Trophoblast cell (in vitro differentiated cells and primary cell): ENCODE data around the gene ANGPT4.

Source experiments
- DNase-seq, 2 donors: peaks; one replicate each; pipeline ENCODE4 v3.0.0-alpha.2; 2016
- H2AFZ ChIP-seq: 2 replicates; pipeline ENCODE4 v1.6.1; 2013; ENCODE audit warnings: low read length, moderate library complexity, mild to moderate bottlenecking; ENCODE audit not compliant: insufficient read depth, poor library complexity
- H2AK5ac ChIP-seq: 2 replicates; pipeline ENCODE4 v1.6.1; 2013; ENCODE audit warnings: mild to moderate bottlenecking, low read length
- H2BK120ac ChIP-seq: 2 replicates; pipeline ENCODE4 v1.6.1; 2013; ENCODE audit warnings: low read length, mild to moderate bottlenecking, moderate library complexity; ENCODE audit not compliant: insufficient read depth, poor library complexity
- H2BK12ac ChIP-seq: 2 replicates; pipeline ENCODE4 v1.6.1; 2013; ENCODE audit warnings: mild to moderate bottlenecking, low read length, moderate library complexity
- H2BK5ac ChIP-seq: 2 replicates; pipeline ENCODE4 v1.6.1; 2013; ENCODE audit warnings: low read length, low read depth, moderate library complexity, mild to moderate bottlenecking; ENCODE audit not compliant: poor library complexity
- H3K14ac ChIP-seq: 2 replicates; pipeline ENCODE4 v1.6.1; 2013; ENCODE audit warnings: mild to moderate bottlenecking, low read length
- H3K18ac ChIP-seq: 2 replicates; pipeline ENCODE4 v1.6.1; 2013; ENCODE audit warnings: mild to moderate bottlenecking, low read length
- H3K23ac ChIP-seq: 2 replicates; pipeline ENCODE4 v1.6.1; 2013; ENCODE audit warnings: low read length
- H3K27ac ChIP-seq: 2 replicates; pipeline ENCODE4 v1.5.1; 2013; ENCODE audit warnings: low read depth, mild to moderate bottlenecking, inconsistent platforms, low read length, moderate library complexity
- H3K27me3 ChIP-seq: 2 replicates; pipeline ENCODE4 v1.6.1; 2013; ENCODE audit warnings: inconsistent platforms, mild to moderate bottlenecking, low read length, moderate library complexity; ENCODE audit not compliant: insufficient read depth
- H3K36me3 ChIP-seq, 2 experiments: 1 replicate in 1 of 2; 2 replicates in 1 of 2; pipeline ENCODE4 v1.6.1; 2013; ENCODE audit warnings: low read length in 2 of 2, mild to moderate bottlenecking in 2 of 2, moderate library complexity in 1 of 2; ENCODE audit not compliant: insufficient read depth in 2 of 2, control insufficient read depth in 1 of 2
- H3K4ac ChIP-seq: 2 replicates; pipeline ENCODE4 v1.6.1; 2013; ENCODE audit warnings: low read depth, mild to moderate bottlenecking, low read length, moderate library complexity
- H3K4me1 ChIP-seq, 2 experiments: 1 replicate in 1 of 2; 2 replicates in 1 of 2; pipeline ENCODE4 v1.6.1; 2013; ENCODE audit warnings: low read length in 2 of 2, mild to moderate bottlenecking in 2 of 2, moderate library complexity in 1 of 2; ENCODE audit not compliant: insufficient read depth in 2 of 2, control insufficient read depth in 1 of 2
- H3K4me2 ChIP-seq: 2 replicates; pipeline ENCODE4 v1.6.1; 2013; ENCODE audit warnings: inconsistent platforms, mild to moderate bottlenecking, low read length, moderate library complexity
- H3K4me3 ChIP-seq: 2 replicates; pipeline ENCODE4 v1.5.1; 2013; ENCODE audit warnings: mild to moderate bottlenecking, low read depth, low read length, inconsistent platforms
- H3K79me1 ChIP-seq: one replicate; pipeline ENCODE4 v1.6.1; 2013; ENCODE audit warnings: low read length
- H3K79me2 ChIP-seq: 2 replicates; pipeline ENCODE4 v1.6.1; 2013; ENCODE audit warnings: low read length, mild to moderate bottlenecking; ENCODE audit not compliant: control insufficient read depth, insufficient read depth, poor library complexity
- H3K9ac ChIP-seq: 2 replicates; pipeline ENCODE4 v1.6.1; 2013; ENCODE audit warnings: mild to moderate bottlenecking, low read length
- H3K9me3 ChIP-seq: 2 replicates; pipeline ENCODE4 v1.6.1; 2013; ENCODE audit warnings: low read depth, mild to moderate bottlenecking, control low read depth, inconsistent platforms, low read length; ENCODE audit not compliant: insufficient read depth
- H4K12ac ChIP-seq: 2 replicates; pipeline ENCODE4 v1.6.1; 2013; ENCODE audit warnings: low read depth, mild to moderate bottlenecking, low read length, moderate library complexity
- H4K8ac ChIP-seq: 2 replicates; pipeline ENCODE4 v1.6.1; 2013; ENCODE audit warnings: low read depth, mild to moderate bottlenecking, low read length, moderate library complexity
- H4K91ac ChIP-seq: one replicate; pipeline ENCODE4 v1.6.1; 2013; ENCODE audit warnings: low read depth, mild to moderate bottlenecking, low read length, moderate library complexity
- WGBS: extraction: QIAGEN DNeasy Blood & Tissue Kit; methylation state at CpG from one replicate; pipeline ENCODE4 v1.1.7; 2013; ENCODE audit warnings: missing lambda C conversion rate; ENCODE audit not compliant: insufficient read length, insufficient coverage; ENCODE audit errors: extremely low coverage; 5-methylcytosine and 5-hydroxymethylcytosine counted together

ANGPT4 gene

DNA sequence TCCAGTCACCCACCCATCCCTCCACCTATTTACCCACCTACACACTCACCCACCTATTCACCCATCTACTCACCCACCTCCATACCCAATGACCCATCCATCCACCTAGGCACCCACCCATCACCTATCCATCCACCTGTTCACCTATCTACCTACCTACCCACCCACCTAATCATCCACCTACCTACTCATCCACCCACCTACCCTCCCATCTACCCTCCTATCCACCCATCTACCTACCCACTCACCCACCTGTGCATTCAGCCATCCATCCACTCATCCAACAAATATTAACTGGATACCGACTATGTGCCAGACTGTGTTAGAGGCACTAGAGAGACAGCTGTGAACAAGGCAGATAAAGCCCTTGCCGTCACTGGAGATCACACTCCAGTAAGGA, 45.6 kb upstream of the ANGPT4 start:
- Histone ChIP-seq H4K8ac (no peak overlapping the region), H2AK5ac (no peak overlapping the region), H2BK12ac (no peak overlapping the region), H3K23ac (no peak overlapping the region), H3K79me2 (no peaks in the 10 kb centered on the region), H3K9ac (no peak overlapping the region), H3K27me3 (no peaks in the 10 kb centered on the region), H2BK120ac (no peak overlapping the region), H3K4ac (no peak overlapping the region), H3K9me3 (peaks cover 2% of the 10 kb centered on the region), H2BK5ac (no peak overlapping the region), H3K4me1 (peaks cover 3 to 4% of the 10 kb centered on the region in 2 experiments), H4K12ac (no peak overlapping the region), H4K91ac (no peak overlapping the region), H3K36me3 (no peaks in the 10 kb centered on the region), H3K4me2 (no peak overlapping the region), H3K79me1 (no peaks in the 10 kb centered on the region), H3K14ac (no peak overlapping the region), H3K4me3 (peak overlapping the region; percentile 43), H2AFZ (no peak overlapping the region), H3K18ac (no peak overlapping the region), H3K27ac (no peak overlapping the region)
- WGBS = no CpG with 5 or more reads among the region's 2 CpGs
- DNase-seq = no peak

- H4K12ac ChIP-seq = no peak overlapping the region
- H4K8ac ChIP-seq = no peak overlapping the region
- H3K23ac ChIP-seq = no peak overlapping the region
- no peak overlapping the region for H3K9ac ChIP-seq
- H2BK12ac ChIP-seq = no peak overlapping the region
- H3K4me2 ChIP-seq = no peak overlapping the region
- H2BK5ac ChIP-seq = no peak overlapping the region
- H3K9me3 ChIP-seq = peaks cover 2% of the 10 kb centered on the region
- no peak overlapping the region for H3K27ac ChIP-seq
- no peak overlapping the region for H2BK120ac ChIP-seq
- H4K91ac ChIP-seq = no peak overlapping the region
- H3K79me1 ChIP-seq = no peaks in the 10 kb centered on the region
- no peaks in the 10 kb centered on the region for H3K79me2 ChIP-seq
- H3K14ac ChIP-seq = no peak overlapping the region
- no peak overlapping the region for H2AK5ac ChIP-seq
- H3K4me1 ChIP-seq = peaks cover 3 to 6% of the 10 kb centered on the region in 2 experiments
- no peak overlapping the region for H3K4me3 ChIP-seq
- no peak overlapping the region for H3K18ac ChIP-seq
- no peak overlapping the region for H2AFZ ChIP-seq
- no peak for DNase-seq
- H3K36me3 ChIP-seq = no peaks in the 10 kb centered on the region
- no peaks in the 10 kb centered on the region for H3K27me3 ChIP-seq
- no peak overlapping the region for H3K4ac ChIP-seq
- no CpG with 5 or more reads among the region's 16 CpGs for WGBS
Measured at GRCh38 chr20:959996-960615, 44.0 kb upstream of the ANGPT4 start.

- Histone ChIP-seq H3K9ac (no peak overlapping the region), H3K4me3 (no peak overlapping the region), H2AFZ (no peak overlapping the region), H3K9me3 (peaks cover 2% of the 10 kb centered on the region), H4K8ac (no peak overlapping the region), H3K4ac (no peak overlapping the region), H3K36me3 (no peaks in the 10 kb centered on the region), H3K27me3 (no peaks in the 10 kb centered on the region), H4K12ac (no peak overlapping the region), H4K91ac (no peak overlapping the region), H2BK120ac (no peak overlapping the region), H3K4me2 (no peak overlapping the region), H2AK5ac (no peak overlapping the region), H2BK12ac (no peak overlapping the region), H3K79me2 (no peaks in the 10 kb centered on the region), H2BK5ac (no peak overlapping the region), H3K23ac (no peak overlapping the region), H3K14ac (no peak overlapping the region), H3K18ac (no peak overlapping the region), H3K4me1 (peaks cover 3 to 6% of the 10 kb centered on the region in 2 experiments), H3K27ac (no peak overlapping the region), H3K79me1 (no peaks in the 10 kb centered on the region)
- no CpG with 5 or more reads among the region's 19 CpGs for WGBS
- DNase-seq = no peak
Measured at GRCh38 chr20:958936-959815, 43.0 kb upstream of the ANGPT4 start.

DNA sequence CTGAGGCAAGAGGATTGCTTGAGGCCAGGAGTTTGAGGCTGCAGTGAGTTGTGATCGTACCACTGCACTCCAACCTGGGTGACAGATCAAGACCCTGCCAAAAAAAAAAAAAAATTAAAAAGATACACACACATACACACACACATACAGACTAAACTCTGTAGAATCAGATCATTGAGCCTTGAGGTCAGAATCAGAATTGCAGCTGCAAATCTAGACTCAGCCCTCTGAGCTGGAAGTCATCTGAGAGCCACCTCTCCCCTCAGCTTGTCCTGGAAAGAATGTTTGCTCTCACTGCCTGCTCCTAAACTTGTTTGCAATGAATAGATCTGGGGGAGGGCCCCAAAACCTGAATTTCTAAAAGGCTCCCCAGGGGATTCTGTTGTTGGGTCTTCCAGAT, 41.4 kb upstream of the ANGPT4 start:
- Histone ChIP-seq H3K36me3 (no peaks in the 10 kb centered on the region), H3K4me2 (no peak overlapping the region), H3K79me2 (no peaks in the 10 kb centered on the region), H4K91ac (no peak overlapping the region), H2BK120ac (no peak overlapping the region), H3K4me3 (no peak overlapping the region), H3K4ac (no peak overlapping the region), H2BK12ac (no peak overlapping the region), H3K9ac (no peak overlapping the region), H4K12ac (no peak overlapping the region), H3K9me3 (peaks cover 2% of the 10 kb centered on the region), H3K27ac (no peak overlapping the region), H3K23ac (no peak overlapping the region), H3K14ac (no peak overlapping the region), H2AK5ac (no peak overlapping the region), H3K18ac (no peak overlapping the region), H3K79me1 (no peaks in the 10 kb centered on the region), H2BK5ac (no peak overlapping the region), H3K4me1 (peaks cover 3 to 6% of the 10 kb centered on the region in 2 experiments), H2AFZ (no peak overlapping the region), H4K8ac (no peak overlapping the region), H3K27me3 (no peaks in the 10 kb centered on the region)
- no CpG with 5 or more reads among the region's 1 CpG for WGBS
- DNase-seq = no peak
